ENCODE results near the gene UBE2S. TPM values are rescaled to one million over a fixed set of nuclear protein-coding genes. Genes with fewer than 3 reads are reported as not detected.
"Not testable (repeated sequence)": the region's sequence is repeated elsewhere in the genome, so short reads cannot be mapped to it uniquely, and the experiment has no call there.

UBE2S gene
- polyA plus RNA-seq (2013, experiment 1 of 2) = 208 TPM
- 207 TPM for polyA plus RNA-seq (2013, experiment 2 of 2)

- Histone ChIP-seq H3K9me3 (ENCODE audit: control insufficient read depth, low read length) (peaks cover 21% of the 10 kb centered on the region), H3K4me3 (ENCODE audit: extremely low read depth, insufficient read depth, low read length, poor library complexity, severe bottlenecking) (peak within 1 kb of the TSS; percentile 90), H3K4me1 (ENCODE audit: control insufficient read depth, insufficient read depth, low read length, poor library complexity, severe bottlenecking) (peaks cover 12% of the 10 kb centered on the region), H3K27ac (ENCODE audit: low read depth, low read length, severe bottlenecking) (peak within 1 kb of the TSS; percentile 100), H3K36me3 (ENCODE audit: control insufficient read depth, insufficient read depth, low read length) (peaks cover 42% of the 10 kb centered on the region)
- WGBS, 2 experiments (ENCODE audit: insufficient coverage in 2 of 2) = 0% methylated on average over 27 to 32 of the region's 36 CpGs
Measured at GRCh38 chr19:55407550-55407799, at the start of gene UBE2S. Gene UBE2S (minus strand): TSS chr19:55407788. CDS start chr19:55407589, 199 bp downstream.

GRCh38 chr19:55456347-55456746 is 48.8 kb upstream of the UBE2S start:
- no peaks in the 10 kb centered on the region for H3K9me3 ChIP-seq (ENCODE audit: control insufficient read depth, low read length)
- H3K27ac ChIP-seq (ENCODE audit: low read depth, low read length, severe bottlenecking) = no peak overlapping the region
- no peak overlapping the region for H3K4me3 ChIP-seq (ENCODE audit: extremely low read depth, insufficient read depth, low read length, poor library complexity, severe bottlenecking)
- peaks cover 3% of the 10 kb centered on the region for H3K36me3 ChIP-seq (ENCODE audit: control insufficient read depth, insufficient read depth, low read length)
- WGBS, 2 experiments (ENCODE audit: insufficient coverage in 2 of 2) = 93 to 95% methylated on average over 14 of the region's 14 CpGs
- peaks cover 9% of the 10 kb centered on the region for H3K4me1 ChIP-seq (ENCODE audit: control insufficient read depth, insufficient read depth, low read length, poor library complexity, severe bottlenecking)

GRCh38 chr19:55455576-55456235 is 48.1 kb upstream of the UBE2S start:
- 89 to 92% methylated on average over 10 to 11 of the region's 11 CpGs for WGBS, 2 experiments (ENCODE audit: insufficient coverage in 2 of 2)
- Histone ChIP-seq H3K36me3 (ENCODE audit: control insufficient read depth, insufficient read depth, low read length) (peaks cover 3% of the 10 kb centered on the region), H3K4me3 (ENCODE audit: extremely low read depth, insufficient read depth, low read length, poor library complexity, severe bottlenecking) (no peak overlapping the region), H3K9me3 (ENCODE audit: control insufficient read depth, low read length) (no peaks in the 10 kb centered on the region), H3K4me1 (ENCODE audit: control insufficient read depth, insufficient read depth, low read length, poor library complexity, severe bottlenecking) (peaks cover 9% of the 10 kb centered on the region), H3K27ac (ENCODE audit: low read depth, low read length, severe bottlenecking) (no peak overlapping the region)

- Histone ChIP-seq H3K4me1 (ENCODE audit: control insufficient read depth, insufficient read depth, low read length, poor library complexity, severe bottlenecking) (peaks cover 9% of the 10 kb centered on the region), H3K4me3 (ENCODE audit: extremely low read depth, insufficient read depth, low read length, poor library complexity, severe bottlenecking) (no peak overlapping the region), H3K9me3 (ENCODE audit: control insufficient read depth, low read length) (no peaks in the 10 kb centered on the region), H3K36me3 (ENCODE audit: control insufficient read depth, insufficient read depth, low read length) (peaks cover 3% of the 10 kb centered on the region), H3K27ac (ENCODE audit: low read depth, low read length, severe bottlenecking) (no peak overlapping the region)
- WGBS, 2 experiments (ENCODE audit: insufficient coverage in 2 of 2) = 58 to 67% methylated on average over 11 to 12 of the region's 14 CpGs
Measured at GRCh38 chr19:55454787-55455243, 47.2 kb upstream of the UBE2S start.

GRCh38 chr19:55453511-55454260 is 46.1 kb upstream of the UBE2S start:
- Histone ChIP-seq H3K36me3 (ENCODE audit: control insufficient read depth, insufficient read depth, low read length) (peaks cover 3% of the 10 kb centered on the region), H3K4me3 (ENCODE audit: extremely low read depth, insufficient read depth, low read length, poor library complexity, severe bottlenecking) (no peak overlapping the region), H3K9me3 (ENCODE audit: control insufficient read depth, low read length) (no peaks in the 10 kb centered on the region), H3K4me1 (ENCODE audit: control insufficient read depth, insufficient read depth, low read length, poor library complexity, severe bottlenecking) (peaks cover 9% of the 10 kb centered on the region), H3K27ac (ENCODE audit: low read depth, low read length, severe bottlenecking) (no peak overlapping the region)
- 94 to 95% methylated on average over 9 to 11 of the region's 12 CpGs for WGBS, 2 experiments (ENCODE audit: insufficient coverage in 2 of 2)

GRCh38 chr19:55452749-55453346 is 45.3 kb upstream of the UBE2S start:
- 10 to 19% methylated on average over 7 to 13 of the region's 34 CpGs for WGBS, 2 experiments (ENCODE audit: insufficient coverage in 2 of 2)

GRCh38 chr19:55451965-55452748 is 44.6 kb upstream of the UBE2S start:
- Histone ChIP-seq H3K9me3 (ENCODE audit: control insufficient read depth, low read length) (no peaks in the 10 kb centered on the region), H3K36me3 (ENCODE audit: control insufficient read depth, insufficient read depth, low read length) (peaks cover 3% of the 10 kb centered on the region), H3K4me1 (ENCODE audit: control insufficient read depth, insufficient read depth, low read length, poor library complexity, severe bottlenecking) (peaks cover 9% of the 10 kb centered on the region), H3K4me3 (ENCODE audit: extremely low read depth, insufficient read depth, low read length, poor library complexity, severe bottlenecking) (peak overlapping the region; percentile 22), H3K27ac (ENCODE audit: low read depth, low read length, severe bottlenecking) (no peak overlapping the region)
- 7 to 8% methylated on average over 31 of the region's 57 CpGs for whole genome bisulfite sequencing, 2 experiments (ENCODE audit: insufficient coverage in 2 of 2)

More at GRCh38 chr19:55452749-55453346, 45.3 kb upstream of the UBE2S start:
- H3K4me1 ChIP-seq (ENCODE audit: control insufficient read depth, insufficient read depth, low read length, poor library complexity, severe bottlenecking) = peaks cover 9% of the 10 kb centered on the region
- no peak overlapping the region for H3K27ac ChIP-seq (ENCODE audit: low read depth, low read length, severe bottlenecking)
- peak overlapping the region; percentile 5 for H3K4me3 ChIP-seq (ENCODE audit: extremely low read depth, insufficient read depth, low read length, poor library complexity, severe bottlenecking)
- no peaks in the 10 kb centered on the region for H3K9me3 ChIP-seq (ENCODE audit: control insufficient read depth, low read length)
- H3K36me3 ChIP-seq (ENCODE audit: control insufficient read depth, insufficient read depth, low read length) = peaks cover 3% of the 10 kb centered on the region

GRCh38 chr19:55451163-55451964 is 43.8 kb upstream of the UBE2S start:
- 1 to 2% methylated on average over 25 to 68 of the region's 80 CpGs for WGBS, 2 experiments (ENCODE audit: insufficient coverage in 2 of 2)
- peak overlapping the region; percentile 22 for H3K4me3 ChIP-seq (ENCODE audit: extremely low read depth, insufficient read depth, low read length, poor library complexity, severe bottlenecking)
- peaks cover 3% of the 10 kb centered on the region for H3K36me3 ChIP-seq (ENCODE audit: control insufficient read depth, insufficient read depth, low read length)
- H3K9me3 ChIP-seq (ENCODE audit: control insufficient read depth, low read length) = no peaks in the 10 kb centered on the region
- peaks cover 9% of the 10 kb centered on the region for H3K4me1 ChIP-seq (ENCODE audit: control insufficient read depth, insufficient read depth, low read length, poor library complexity, severe bottlenecking)
- H3K27ac ChIP-seq (ENCODE audit: low read depth, low read length, severe bottlenecking) = no peak overlapping the region

- Histone ChIP-seq H3K27ac (ENCODE audit: low read depth, low read length, severe bottlenecking) (no peak overlapping the region), H3K4me3 (ENCODE audit: extremely low read depth, insufficient read depth, low read length, poor library complexity, severe bottlenecking) (no peak overlapping the region), H3K4me1 (ENCODE audit: control insufficient read depth, insufficient read depth, low read length, poor library complexity, severe bottlenecking) (peaks cover 9% of the 10 kb centered on the region), H3K36me3 (ENCODE audit: control insufficient read depth, insufficient read depth, low read length) (no peaks in the 10 kb centered on the region), H3K9me3 (ENCODE audit: control insufficient read depth, low read length) (no peaks in the 10 kb centered on the region)
- 30% methylated on average over 8 of the region's 16 CpGs; no CpG with 5 or more reads in 1 of the 2 experiments for WGBS, 2 experiments (ENCODE audit: insufficient coverage in 2 of 2)
Measured at GRCh38 chr19:55449469-55449868, 41.9 kb upstream of the UBE2S start.

- H3K9me3 ChIP-seq (ENCODE audit: control insufficient read depth, low read length); H3K27ac ChIP-seq (ENCODE audit: low read depth, low read length, severe bottlenecking); H3K4me3 ChIP-seq (ENCODE audit: extremely low read depth, insufficient read depth, low read length, poor library complexity, severe bottlenecking); H3K36me3 ChIP-seq (ENCODE audit: control insufficient read depth, insufficient read depth, low read length); H3K4me1 ChIP-seq (ENCODE audit: control insufficient read depth, insufficient read depth, low read length, poor library complexity, severe bottlenecking): not testable (repeated sequence)
- WGBS, 2 experiments (ENCODE audit: insufficient coverage in 2 of 2) = 74 to 90% methylated on average over 2 to 5 of the region's 5 CpGs
Measured at GRCh38 chr19:55448175-55448490, 40.5 kb upstream of the UBE2S start.
